Upper lobe of left lung (tissue), 6 donors: ENCODE data around the gene MEGF11. TPM values are rescaled to one million over a fixed set of nuclear protein-coding genes. Genes with fewer than 3 reads are reported as not detected.
"Not testable (repeated sequence)": the region's sequence is repeated elsewhere in the genome, so short reads cannot be mapped to it uniquely, and the experiment has no call there.

Experiments used
- ATAC-seq, 2 donors: fragments of 200-7000 bp; cut with Tn5 transposase; one replicate each; pipeline ENCODE4 v1.9.1; 2022; ENCODE audit warnings: mild to moderate bottlenecking in 2 of 2, moderate library complexity in 2 of 2; ENCODE audit not compliant: low FRiP score in 2 of 2
- DNase-seq, 2 donors: peaks; one replicate each; pipeline ENCODE4 v3.0.0-alpha.2; 2019 to 2020
- H3K27ac ChIP-seq, 4 donors: fragments of 200-600 bp; sonication (generic); one replicate each; pipeline ENCODE4 v1.5.1; 2016 to 2019
- H3K27me3 ChIP-seq, 4 donors: fragments of 200-600 bp; sonication (generic); one replicate each; pipeline ENCODE4 v1.5.1; 2017 to 2019
- H3K36me3 ChIP-seq, 4 donors: fragments of 200-600 bp; sonication (generic); one replicate each; pipeline ENCODE4 v1.5.1; 2016 to 2019
- H3K4me1 ChIP-seq, 4 donors: fragments of 200-600 bp; sonication (generic); one replicate each; pipeline ENCODE4 v1.5.1; 2018 to 2019
- H3K4me3 ChIP-seq, 4 donors: fragments of 200-600 bp; sonication (generic); one replicate each; pipeline ENCODE4 v1.5.1; 2017 to 2019; ENCODE audit warnings: mild to moderate bottlenecking in 2 of 4, moderate library complexity in 1 of 4
- H3K9me3 ChIP-seq, 4 donors: fragments of 200-600 bp; sonication (generic); one replicate each; pipeline ENCODE4 v1.5.1; 2018 to 2019
- CTCF ChIP-seq, 6 experiments: fragments of 450-650 bp in 4 of 6; fragments of 200-600 bp in 2 of 6; sonication (generic) in 2 of 6; IDR thresholded peaks; one replicate each; pipeline ENCODE4 v1.5.1; 2016 to 2019; ENCODE audit warnings: antibody characterized with exemption in 6 of 6
- EP300 ChIP-seq, 4 donors: sonication (generic); formaldehyde crosslinking; IDR thresholded peaks; one replicate each; pipeline ENCODE4 v1.5.1; 2017; ENCODE audit warnings: antibody characterized with exemption in 4 of 4, control low read depth in 2 of 4
- POLR2A ChIP-seq, 4 donors: fragments of 450-650 bp; IDR thresholded peaks; one replicate each; pipeline ENCODE4 v1.5.1; 2016 to 2017; ENCODE audit warnings: antibody characterized with exemption in 4 of 4, mild to moderate bottlenecking in 2 of 4
- POLR2AphosphoS5 ChIP-seq, 2 donors: sonication (generic); formaldehyde crosslinking; IDR thresholded peaks; one replicate each; pipeline ENCODE4 v1.5.1; 2017; ENCODE audit warnings: antibody characterized with exemption in 2 of 2
- WGBS, 2 donors: methylation state at CpG; one replicate each; pipeline ENCODE4 v1.1.5; 2017 to 2018; 5-methylcytosine and 5-hydroxymethylcytosine counted together
- total RNA-seq, 6 donors: library from RNA; depleted of rRNA in 4 of 6; stranded (reverse); fragments of >200 nt in 4 of 6; gene quantifications; one replicate each; pipeline versions ENCODE4 v1.1.0 to v1.2.1, GENCODE V29; 2016 to 2021
- donor health status: DM: no; HTN: no; CAD: no; lungs with moderate emphysema.
- donor health status: DM: no; HTN: yes; CAD: no; lungs with severe emphysema.

Gene MEGF11
- total RNA-seq, 6 donors from 2014 or later, result 1.5 to 4.0 (median 3.5) TPM; not detected in 3

- peaks cover 9 to 13% (median 10%) of the 10 kb centered on the region in 4 donors for H3K4me1 ChIP-seq
- TF ChIP-seq CTCF (IDR thresholded peaks at IDR 0.05), result no peak
- no peak for TF ChIP-seq POLR2A (IDR thresholded peaks at IDR 0.05)
- TF ChIP-seq POLR2AphosphoS5 (IDR thresholded peaks at IDR 0.05), result no peak
- TF ChIP-seq EP300 (IDR thresholded peaks at IDR 0.05), result no peak
- H3K9me3 ChIP-seq, result no peaks in the 10 kb centered on the region
- H3K4me3 ChIP-seq, result no peak overlapping the region
- no peak for ATAC-seq
- no peaks in the 10 kb centered on the region for H3K36me3 ChIP-seq
- no peak for DNase-seq
- no peak overlapping the region for H3K27ac ChIP-seq
- peaks cover 0 to 11% (median 4%) of the 10 kb centered on the region in 4 donors for H3K27me3 ChIP-seq
- WGBS, 2 donors, result 55 to 59% methylated on average over 2 of the region's 2 CpGs
Measured at GRCh38 chr15:65979837-65980236, 273.7 kb downstream of the MEGF11 start.

GRCh38 chr15:65979316-65979715 is 274.2 kb downstream of the MEGF11 start:
- H3K27ac ChIP-seq, result no peak overlapping the region
- no peaks in the 10 kb centered on the region for H3K9me3 ChIP-seq
- H3K4me3 ChIP-seq, result no peak overlapping the region
- WGBS, 2 donors, result 75 to 77% methylated on average over 6 to 7 of the region's 7 CpGs
- no peak for TF ChIP-seq POLR2A (IDR thresholded peaks at IDR 0.05)
- TF ChIP-seq CTCF (IDR thresholded peaks at IDR 0.05), result no peak
- no peak for TF ChIP-seq EP300 (IDR thresholded peaks at IDR 0.05)
- no peak for TF ChIP-seq POLR2AphosphoS5 (IDR thresholded peaks at IDR 0.05)
- ATAC-seq, result no peak
- H3K4me1 ChIP-seq, result peaks cover 9 to 13% (median 10%) of the 10 kb centered on the region in 4 donors
- peaks cover 0 to 11% (median 4%) of the 10 kb centered on the region in 4 donors for H3K27me3 ChIP-seq
- H3K36me3 ChIP-seq, result no peaks in the 10 kb centered on the region
- DNase-seq, result no peak

GRCh38 chr15:65978110-65978509 is 275.4 kb downstream of the MEGF11 start:
- H3K4me3 ChIP-seq, result no peak overlapping the region
- ATAC-seq (no peak), DNase-seq (no peak)
- peaks cover 9 to 13% (median 10%) of the 10 kb centered on the region in 4 donors for H3K4me1 ChIP-seq
- 72 to 86% methylated on average over 1 of the region's 1 CpG for WGBS, 2 donors
- TF ChIP-seq EP300 (IDR thresholded peaks at IDR 0.05) (no peak), CTCF (IDR thresholded peaks at IDR 0.05) (no peak), POLR2AphosphoS5 (IDR thresholded peaks at IDR 0.05) (no peak), POLR2A (IDR thresholded peaks at IDR 0.05) (no peak)
- H3K9me3 ChIP-seq, result no peaks in the 10 kb centered on the region
- H3K27ac ChIP-seq, result no peak overlapping the region
- H3K36me3 ChIP-seq, result no peaks in the 10 kb centered on the region
- H3K27me3 ChIP-seq, result peaks cover 0 to 11% (median 4%) of the 10 kb centered on the region in 4 donors

GRCh38 chr15:65976196-65976595 is 277.4 kb downstream of the MEGF11 start:
- DNase-seq, H3K27me3 ChIP-seq, H3K4me3 ChIP-seq, H3K36me3 ChIP-seq, H3K9me3 ChIP-seq, H3K27ac ChIP-seq, H3K4me1 ChIP-seq, ATAC-seq: not testable (repeated sequence)
- 90 to 93% methylated on average over 5 to 7 of the region's 7 CpGs for WGBS, 2 donors

- H3K27ac ChIP-seq, result no peak overlapping the region
- ATAC-seq, result no peak
- no peaks in the 10 kb centered on the region for H3K4me1 ChIP-seq
- DNase-seq, result no peak
- no peaks in the 10 kb centered on the region for H3K36me3 ChIP-seq
- no peaks in the 10 kb centered on the region for H3K9me3 ChIP-seq
- no peak for TF ChIP-seq EP300 (IDR thresholded peaks at IDR 0.05)
- TF ChIP-seq CTCF (IDR thresholded peaks at IDR 0.05), result no peak
- no peak overlapping the region for H3K4me3 ChIP-seq
- no peaks in the 10 kb centered on the region for H3K27me3 ChIP-seq
Measured at GRCh38 chr15:65971741-65971995, 281.9 kb downstream of the MEGF11 start.
